Measurements from ENCODE around the gene ACVR1C. TPM values are rescaled to one million over a fixed set of nuclear protein-coding genes. Genes with fewer than 3 reads are reported as not detected.

Gene ACVR1C
- total RNA-seq, 4 donors from 2014 or later = 47.1 to 120 (median 57.1) TPM

DNA sequence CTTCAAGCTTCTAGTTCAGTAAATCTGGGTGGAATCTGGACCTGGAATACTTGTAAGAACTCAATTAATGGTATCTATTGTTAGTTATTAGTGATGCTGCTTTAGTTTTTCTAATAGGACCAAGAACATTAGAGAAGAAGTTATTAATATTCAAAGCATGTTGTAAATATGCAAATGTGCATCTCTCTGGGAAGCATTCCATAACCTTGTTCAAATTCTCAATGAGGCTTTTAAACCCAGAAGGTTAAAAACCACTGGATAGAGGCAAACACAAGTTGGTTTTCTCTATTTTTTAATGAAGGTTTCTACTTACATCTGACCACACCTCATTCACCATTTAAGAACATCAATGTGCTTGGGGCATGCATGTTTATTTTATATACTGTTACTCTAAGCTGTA lies 16.1 kb upstream of the ACVR1C start:
- TF ChIP-seq, protein P1, sequence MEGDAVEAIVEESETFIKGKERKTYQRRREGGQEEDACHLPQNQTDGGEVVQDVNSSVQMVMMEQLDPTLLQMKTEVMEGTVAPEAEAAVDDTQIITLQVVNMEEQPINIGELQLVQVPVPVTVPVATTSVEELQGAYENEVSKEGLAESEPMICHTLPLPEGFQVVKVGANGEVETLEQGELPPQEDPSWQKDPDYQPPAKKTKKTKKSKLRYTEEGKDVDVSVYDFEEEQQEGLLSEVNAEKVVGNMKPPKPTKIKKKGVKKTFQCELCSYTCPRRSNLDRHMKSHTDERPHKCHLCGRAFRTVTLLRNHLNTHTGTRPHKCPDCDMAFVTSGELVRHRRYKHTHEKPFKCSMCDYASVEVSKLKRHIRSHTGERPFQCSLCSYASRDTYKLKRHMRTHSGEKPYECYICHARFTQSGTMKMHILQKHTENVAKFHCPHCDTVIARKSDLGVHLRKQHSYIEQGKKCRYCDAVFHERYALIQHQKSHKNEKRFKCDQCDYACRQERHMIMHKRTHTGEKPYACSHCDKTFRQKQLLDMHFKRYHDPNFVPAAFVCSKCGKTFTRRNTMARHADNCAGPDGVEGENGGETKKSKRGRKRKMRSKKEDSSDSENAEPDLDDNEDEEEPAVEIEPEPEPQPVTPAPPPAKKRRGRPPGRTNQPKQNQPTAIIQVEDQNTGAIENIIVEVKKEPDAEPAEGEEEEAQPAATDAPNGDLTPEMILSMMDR (IDR thresholded peaks at IDR 0.05; ENCODE audit: low read depth) = no peak

GRCh38 chr2:157631861-157632260 lies 3.2 kb upstream of the ACVR1C start:
- TF ChIP-seq, protein P1 (IDR thresholded peaks at IDR 0.05; ENCODE audit: low read depth) = no peak

DNA sequence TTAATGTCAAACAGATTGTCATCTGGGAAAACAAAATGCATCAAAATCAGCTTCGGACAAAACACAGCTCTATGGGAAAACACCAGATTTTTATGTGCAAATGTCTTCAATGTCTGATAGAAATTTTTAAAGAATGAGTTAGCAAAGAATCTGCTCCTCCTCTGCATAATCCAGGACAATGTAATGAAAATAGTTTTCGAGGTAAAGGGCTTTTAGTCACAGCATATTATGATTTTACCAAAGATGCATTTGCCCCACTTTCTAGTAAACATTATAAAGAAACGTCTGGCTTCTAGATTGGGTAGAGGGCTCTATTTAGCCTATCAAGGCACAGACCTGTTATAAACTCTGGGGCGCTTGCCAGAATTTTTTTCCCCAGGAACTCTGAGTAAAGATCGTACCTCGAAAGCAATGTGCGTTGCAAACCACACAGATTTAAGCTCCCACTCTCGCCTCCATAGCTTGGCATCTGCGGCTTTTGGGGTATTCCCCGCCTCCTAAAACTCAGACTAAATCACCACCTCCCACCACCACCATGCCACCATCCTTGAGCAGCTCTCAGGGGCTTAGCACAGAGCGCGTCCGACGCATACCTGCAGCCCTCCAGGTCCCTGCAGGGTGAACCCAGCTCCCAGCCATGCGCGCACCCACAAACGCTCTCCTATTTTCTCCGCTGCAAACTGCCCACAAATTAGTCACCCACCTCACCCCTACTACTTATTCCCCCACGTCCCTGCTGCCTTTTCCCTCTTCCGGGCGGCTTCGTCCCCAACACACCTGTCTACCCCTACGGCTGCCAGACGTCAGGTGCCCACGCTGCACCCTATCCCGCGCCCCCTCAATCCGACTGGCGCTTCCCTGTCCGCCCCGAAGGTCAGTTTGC lies 829 bp downstream of the ACVR1C start:
- TF ChIP-seq, protein P1 (IDR thresholded peaks at IDR 0.05; ENCODE audit: low read depth) = no peak

DNA sequence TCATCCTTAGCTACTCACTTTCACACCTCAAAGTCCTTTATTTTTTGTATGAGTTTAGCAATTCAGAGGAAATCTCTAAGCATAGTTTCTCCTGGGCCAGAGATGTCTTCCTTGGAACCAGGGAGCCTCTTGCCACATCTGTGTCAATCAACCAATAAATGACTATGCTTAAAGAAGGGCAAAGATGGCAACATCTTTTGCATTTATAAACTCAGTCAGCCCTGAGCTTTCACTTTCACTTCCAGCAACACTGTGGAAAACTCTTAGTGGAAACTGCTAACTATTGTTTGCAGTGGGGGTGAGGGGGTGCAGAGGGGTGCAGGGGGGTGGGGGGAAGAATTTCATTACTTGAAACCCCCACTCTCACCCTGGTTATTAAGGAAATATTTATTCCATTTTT lies 3.4 kb downstream of the ACVR1C start:
- TF ChIP-seq, protein P1 (IDR thresholded peaks at IDR 0.05; ENCODE audit: low read depth) = no peak

- TF ChIP-seq, protein P1 (IDR thresholded peaks at IDR 0.05; ENCODE audit: low read depth) = no peak
These were observed 7.7 kb downstream of the ACVR1C start for GRCh38 chr2:157620956-157621355.

DNA sequence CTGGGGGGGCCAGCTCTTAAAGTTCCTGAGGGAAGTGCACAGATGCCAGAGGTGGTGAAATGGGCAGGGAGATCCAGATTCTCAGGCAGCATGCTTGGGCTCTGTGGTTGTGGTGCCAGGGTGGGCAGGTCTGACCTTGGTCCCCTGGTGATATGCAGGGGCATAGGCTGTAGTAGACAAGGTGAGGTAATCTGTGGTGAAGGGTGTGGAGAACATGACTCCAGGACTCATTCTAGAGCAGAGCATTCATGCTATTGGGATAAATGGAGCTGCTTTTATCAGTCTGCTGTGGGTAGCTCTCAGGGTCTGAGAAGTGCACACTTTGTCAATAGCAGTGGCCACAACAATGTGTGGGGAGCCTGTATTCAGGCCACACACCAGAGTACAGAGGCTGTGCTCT lies 16.9 kb downstream of the ACVR1C start:
- TF ChIP-seq, protein P1 (IDR thresholded peaks at IDR 0.05; ENCODE audit: low read depth) = no peak

DNA sequence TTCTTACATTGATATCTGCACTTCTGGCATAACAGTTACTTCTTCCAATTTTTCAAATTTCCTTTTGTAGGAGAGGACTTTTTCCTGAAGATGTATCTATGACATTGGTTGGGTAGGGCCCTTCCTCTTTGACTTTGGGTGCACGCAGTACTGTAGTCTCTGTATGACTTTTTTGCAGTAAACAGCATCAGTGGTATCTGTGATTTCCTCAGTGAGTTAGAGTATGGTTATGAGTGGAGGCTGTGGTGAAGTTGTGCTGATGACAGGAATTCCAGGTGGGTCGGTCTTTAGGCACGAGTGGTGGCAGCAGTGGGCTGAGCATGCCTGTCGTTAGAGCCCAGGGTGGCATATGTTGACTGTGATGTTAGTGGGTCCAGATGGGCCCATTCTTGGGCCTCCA lies 17.6 kb downstream of the ACVR1C start:
- TF ChIP-seq, protein P1 (IDR thresholded peaks at IDR 0.05; ENCODE audit: low read depth) = no peak

All from subcutaneous adipose tissue (tissue), 4 donors.